Inflammatory macrophage (primary cell): ENCODE data around the gene ALAD.
A peak's percentile ranks its signal among the peaks of the same experiment; 100 is the strongest.
"Not testable (repeated sequence)": the region's sequence is repeated elsewhere in the genome, so short reads cannot be mapped to it uniquely, and the experiment has no call there.

Experiments
- DNase-seq, 2 donors: peaks; one replicate each; pipeline ENCODE4 v3.0.0-alpha.2; 2020 to 2022

Gene ALAD

GRCh38 chr9:113398796-113399195 lies 2.3 kb downstream of the ALAD start:
- no peak for DNase-seq

DNA sequence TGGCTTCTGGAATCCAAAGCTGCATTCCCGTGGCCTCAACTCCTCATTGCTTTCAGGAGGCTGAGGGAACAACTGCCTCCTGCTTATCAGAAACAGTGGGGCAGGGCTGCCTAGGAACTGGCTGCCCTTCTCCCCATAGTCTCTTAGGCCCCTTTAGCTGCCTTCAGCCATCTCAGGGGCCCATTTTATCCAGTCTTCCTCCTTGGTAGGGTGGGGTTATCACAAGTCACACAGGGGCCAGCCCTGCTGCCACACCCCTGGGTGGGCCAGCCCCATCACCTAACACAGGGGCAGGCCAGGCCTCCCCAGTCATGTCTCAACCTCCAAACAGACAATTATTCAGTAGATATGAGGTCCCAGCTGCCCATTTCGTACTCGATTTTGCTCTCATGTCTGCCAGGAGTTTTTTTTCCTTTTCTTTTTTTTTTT lies 3.9 kb downstream of the ALAD start:
- DNase-seq = no peak

DNA sequence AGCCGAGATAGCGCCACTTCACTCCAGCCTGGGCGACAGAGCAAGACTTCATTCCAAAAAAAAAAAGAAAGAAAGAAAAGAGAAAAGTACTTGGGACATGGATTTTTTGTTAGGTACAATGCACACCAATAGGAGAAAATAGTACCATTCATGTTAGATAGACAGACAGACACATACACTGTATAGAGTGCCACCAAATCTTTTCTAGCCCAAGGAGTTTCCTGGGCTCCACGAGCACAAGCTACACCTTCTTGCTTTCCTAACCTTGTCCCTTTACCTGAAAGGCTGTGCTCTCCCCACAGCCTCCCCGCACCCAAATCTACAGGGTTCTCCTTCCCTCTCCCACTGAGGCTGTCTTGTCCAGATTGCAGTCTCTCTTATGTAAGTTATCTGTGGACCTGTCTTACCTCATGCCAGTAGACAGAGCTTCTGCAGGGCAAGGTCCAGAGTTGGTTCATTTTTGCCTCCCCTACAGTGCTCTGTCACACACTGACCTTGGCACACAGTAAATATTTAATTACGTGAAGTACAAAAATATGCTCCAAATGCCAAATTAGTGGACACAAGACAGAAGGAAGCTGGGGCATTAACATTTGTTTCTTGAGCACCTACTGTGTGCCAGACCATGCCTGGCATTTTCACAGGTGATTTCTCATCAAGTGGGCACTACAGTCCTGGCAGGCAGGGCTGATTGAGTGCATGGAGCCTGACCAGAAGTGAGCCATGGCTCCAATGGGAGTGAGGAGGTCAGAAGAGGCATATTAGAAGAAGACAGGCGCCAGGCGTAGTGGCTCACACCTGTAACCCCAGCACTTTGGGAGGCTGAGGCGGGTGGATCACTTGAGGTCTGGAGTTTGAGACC lies 5.9 kb downstream of the ALAD start:
- no peak for DNase-seq

DNA sequence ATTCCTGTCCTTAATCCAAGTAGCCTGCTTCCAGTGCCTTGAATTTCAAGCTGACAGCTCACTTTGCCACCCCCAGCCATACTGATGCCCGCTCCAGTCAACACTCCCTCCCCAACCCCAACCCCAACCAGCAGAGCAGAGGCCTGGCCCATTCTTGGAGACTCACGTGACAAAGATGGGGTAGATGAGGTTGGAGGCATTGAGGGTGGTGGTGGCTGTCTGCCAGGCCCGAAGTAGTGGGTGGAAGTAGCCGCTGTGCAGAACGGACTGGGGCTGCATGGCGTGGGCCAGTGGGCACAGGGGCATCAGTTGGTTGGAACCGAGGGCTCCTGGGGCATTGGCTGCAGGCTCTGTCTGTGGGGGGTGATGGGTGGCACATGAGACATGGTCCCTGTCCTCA lies 7.8 kb downstream of the ALAD start:
- DNase-seq = no peak

DNA sequence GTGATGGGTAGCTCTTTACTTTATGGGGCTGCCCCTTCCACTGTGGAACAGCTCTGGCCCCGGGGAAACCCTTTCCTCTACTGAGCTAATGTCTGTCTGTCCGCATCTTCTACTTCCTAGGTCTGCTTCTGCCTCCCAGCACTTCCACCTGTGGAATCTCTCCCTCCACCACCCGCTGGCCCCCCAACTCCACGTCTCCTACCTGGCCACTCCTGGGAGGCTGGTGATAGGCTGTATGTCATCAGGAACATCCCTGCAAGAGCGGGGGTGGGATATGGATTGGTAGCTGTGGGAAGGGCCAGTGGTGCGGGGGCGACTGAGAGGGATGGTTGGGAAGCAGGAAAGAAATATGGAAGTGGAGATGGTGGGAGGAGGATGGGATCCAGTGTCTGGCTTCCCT lies 9.2 kb downstream of the ALAD start:
- DNase-seq = no peak

DNA sequence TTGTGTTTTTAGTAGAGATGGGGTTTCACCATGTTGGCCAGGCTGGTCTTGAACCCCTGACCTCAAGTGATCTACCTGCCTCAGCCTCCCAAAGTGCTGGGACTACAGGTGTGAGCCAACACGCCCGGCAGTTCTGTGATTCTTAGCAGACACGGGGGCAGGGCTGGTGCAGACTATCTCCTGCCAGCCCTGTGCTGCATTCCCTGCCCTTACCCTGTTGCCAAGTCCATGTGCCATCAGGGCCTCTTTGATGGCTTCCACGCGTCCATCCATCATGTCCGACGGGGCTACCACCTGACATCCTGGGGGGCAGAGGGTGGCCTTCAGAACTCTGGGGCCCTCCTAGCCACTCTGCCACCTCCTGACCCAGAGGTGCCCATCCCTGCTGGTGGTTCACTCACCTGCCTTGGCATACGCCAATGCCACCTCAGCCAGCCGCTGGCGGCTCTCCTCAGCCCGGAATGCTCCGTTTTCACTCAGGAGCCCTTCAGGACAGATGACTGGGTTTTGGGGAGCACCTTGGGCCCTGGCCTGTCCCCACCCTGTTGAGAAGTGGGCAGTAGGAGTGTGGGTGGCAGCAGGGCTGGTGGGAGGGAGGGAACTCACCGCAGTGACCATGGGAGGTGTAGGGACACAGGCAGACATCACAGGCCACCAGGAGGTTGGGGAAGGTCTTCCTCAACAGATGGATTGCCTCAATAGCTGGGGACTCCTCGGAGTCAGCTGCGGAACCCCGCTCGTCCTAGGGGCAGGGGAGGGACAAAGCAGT lies 10.7 kb downstream of the ALAD start:
- no peak for DNase-seq

- no peak for DNase-seq
Observed at GRCh38 chr9:113389451-113389850, 11.6 kb downstream of the ALAD start.

DNA sequence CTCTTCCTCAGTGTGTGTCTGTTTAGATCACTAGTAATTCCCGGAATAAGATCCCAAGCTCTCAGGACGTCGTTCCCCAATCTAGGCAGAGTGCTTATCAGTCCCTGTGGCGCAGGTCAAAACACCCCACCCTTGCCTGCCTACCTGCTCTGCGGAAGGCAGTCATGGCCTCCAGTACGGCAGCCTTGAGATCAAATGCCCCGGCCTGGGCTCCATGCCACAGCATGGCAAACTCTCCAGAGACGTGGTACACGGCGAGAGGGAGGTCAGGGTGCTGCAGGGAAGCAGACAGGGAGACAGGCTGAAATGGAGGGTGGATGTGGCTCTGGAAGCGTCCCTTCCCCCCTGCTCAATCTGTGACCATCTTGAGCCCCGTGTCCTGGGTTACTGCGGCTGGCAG lies 12.3 kb downstream of the ALAD start:
- DNase-seq = no peak

- no peak for DNase-seq
Observed at GRCh38 chr9:113387560-113388230, 13.4 kb downstream of the ALAD start.

DNA sequence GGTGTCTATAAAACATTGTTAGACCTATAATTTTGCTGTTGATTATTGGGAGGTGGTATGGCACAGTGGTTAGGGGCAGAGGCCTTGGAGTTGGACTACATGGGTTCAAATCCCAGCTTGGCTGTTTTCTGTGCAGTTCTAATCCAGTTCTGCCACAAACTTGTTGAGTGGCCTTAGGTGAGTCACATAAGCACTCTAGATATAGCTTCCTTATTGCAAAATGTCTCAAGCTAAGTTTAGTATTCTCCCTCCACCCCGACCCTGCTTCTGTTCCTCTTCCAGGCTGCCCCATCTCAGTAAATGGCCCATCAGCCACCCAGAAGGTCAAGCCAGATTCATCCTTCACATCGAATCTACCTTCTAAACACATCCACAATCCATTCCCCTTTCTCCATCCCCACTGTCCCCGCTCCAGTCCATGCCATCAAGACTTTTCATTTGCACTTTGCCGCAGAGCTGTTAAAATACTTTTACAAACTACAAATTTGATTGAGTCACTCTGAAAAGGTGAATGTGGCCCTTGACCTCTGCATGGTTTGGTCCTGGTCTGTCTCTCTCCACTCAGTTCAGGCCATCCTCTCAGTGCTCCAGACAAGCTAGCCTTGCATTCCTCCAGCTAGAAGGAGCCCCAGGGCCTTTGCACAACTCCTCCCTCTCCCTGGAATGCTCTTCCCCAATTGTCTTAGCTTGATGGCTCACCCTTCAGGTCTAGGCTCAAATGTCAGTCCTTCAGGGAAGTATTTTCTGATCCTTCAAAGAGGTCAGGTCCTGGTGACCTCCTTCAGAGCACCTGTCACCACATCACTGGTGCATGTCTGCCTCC lies 14.3 kb downstream of the ALAD start:
- peak in 1 of 2 donors; percentile 5 for DNase-seq

GRCh38 chr9:113381909-113382411 lies 19.1 kb downstream of the ALAD start:
- DNase-seq = peak; percentile 8 to 23

DNA sequence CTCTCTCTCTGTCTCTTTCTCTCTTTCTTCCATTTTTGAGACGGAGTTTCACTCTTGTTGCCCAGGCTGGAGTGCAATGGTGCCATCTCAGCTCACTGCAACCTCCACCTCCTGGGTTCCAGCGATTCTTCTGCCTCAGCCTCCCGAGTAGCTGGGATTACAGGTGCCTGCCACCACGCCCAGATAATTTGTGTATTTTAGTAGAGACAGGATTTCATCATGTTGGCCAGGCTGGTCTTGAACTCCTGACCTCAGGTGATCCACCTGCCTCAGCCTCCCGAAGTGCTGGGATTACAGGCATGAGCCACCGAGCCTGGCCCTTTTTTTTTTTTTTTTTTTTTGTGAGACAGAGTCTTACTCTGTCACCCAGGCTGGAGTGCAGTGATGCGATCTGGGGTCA lies 19.6 kb downstream of the ALAD start:
- DNase-seq = not testable (repeated sequence)

DNA sequence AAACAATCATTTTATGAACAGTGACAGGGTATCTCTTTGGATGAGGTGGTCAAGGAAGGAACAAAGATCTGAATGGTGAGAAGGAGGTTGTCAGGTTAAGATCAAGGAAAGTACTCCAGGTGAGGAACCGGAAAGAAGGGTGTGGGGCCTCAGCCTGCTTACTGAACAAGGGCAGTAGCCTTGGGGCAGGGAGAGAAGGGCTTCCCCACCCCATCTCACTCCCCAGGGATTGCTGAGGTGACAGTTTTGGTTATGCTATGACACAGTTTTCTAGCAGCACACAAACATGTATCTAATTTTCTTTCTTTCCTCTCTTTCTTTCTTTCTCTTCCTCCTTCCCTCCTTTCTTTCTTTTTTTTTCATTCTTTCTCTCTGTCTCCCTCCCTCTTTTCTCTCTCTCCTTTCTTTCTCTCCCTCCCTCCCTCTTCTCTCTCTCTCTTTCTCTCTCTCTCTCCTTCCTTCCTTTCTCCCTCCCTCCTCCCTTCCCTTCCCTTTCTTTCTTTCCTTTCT lies 20.2 kb downstream of the ALAD start:
- DNase-seq = no peak

DNA sequence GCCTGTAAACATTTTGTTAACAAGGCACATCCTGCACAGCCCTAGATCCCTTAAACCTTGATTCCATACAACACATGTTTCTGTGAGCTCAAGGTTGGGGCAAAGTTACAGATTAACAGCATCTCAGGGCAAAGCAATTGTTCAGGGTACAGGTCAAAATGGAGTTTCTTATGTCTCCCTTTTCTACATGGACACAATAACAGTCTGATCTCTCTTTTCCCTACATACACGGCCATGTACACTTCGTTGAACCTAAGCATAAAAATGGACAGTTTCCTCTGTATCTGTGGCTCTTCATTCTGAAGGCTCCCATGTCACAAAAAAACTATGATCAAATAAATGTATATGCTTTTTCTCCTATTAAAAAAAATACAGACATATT lies 21.3 kb downstream of the ALAD start:
- DNase-seq = not testable (repeated sequence)

DNA sequence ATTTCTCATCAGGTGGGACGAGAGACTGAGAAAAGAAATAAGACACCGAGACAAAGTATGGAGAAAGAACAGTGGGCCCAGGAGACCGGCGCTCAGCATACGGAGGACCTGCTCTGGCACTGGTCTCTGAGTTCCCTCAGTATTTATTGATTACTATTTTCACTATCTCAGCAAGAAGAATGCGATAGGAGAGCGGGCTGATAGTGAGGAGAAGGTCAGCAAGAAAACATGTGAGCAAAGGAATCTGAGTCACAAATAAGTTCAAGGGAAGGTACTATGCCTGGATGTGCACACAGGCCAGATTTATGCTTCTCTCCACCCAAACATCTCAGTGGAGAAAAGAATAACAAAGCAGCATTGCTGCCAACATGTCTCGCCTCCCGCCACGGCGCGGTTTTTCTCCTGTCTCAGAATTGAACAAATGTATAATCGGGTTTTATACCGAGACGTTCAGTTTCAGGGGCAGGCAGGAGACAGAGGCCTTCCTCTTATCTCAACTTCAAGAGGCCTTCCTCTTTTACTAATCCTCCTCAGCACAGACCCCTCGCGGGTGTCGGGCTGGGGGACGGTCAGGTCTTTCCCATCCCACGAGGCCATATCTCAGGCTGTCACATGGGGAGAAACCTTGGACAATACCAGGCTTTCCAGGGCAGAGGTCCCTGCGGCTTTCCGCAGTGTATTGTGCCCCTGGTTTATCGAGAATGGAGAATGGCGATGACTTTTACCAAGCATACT lies 21.8 kb downstream of the ALAD start:
- not testable (repeated sequence) for DNase-seq

GRCh38 chr9:113376634-113377567 lies 24.2 kb downstream of the ALAD start, which contains the start of gene HDHD3:
Gene HDHD3, minus strand, starts transcription at chr9:113376986. Its CDS starts 2,632 bp downstream, at chr9:113374354.
- DNase-seq = peak; percentile 60 to 73

- DNase-seq = no peak
Observed at GRCh38 chr9:113375057-113376023, 25.7 kb downstream of the ALAD start.

DNA sequence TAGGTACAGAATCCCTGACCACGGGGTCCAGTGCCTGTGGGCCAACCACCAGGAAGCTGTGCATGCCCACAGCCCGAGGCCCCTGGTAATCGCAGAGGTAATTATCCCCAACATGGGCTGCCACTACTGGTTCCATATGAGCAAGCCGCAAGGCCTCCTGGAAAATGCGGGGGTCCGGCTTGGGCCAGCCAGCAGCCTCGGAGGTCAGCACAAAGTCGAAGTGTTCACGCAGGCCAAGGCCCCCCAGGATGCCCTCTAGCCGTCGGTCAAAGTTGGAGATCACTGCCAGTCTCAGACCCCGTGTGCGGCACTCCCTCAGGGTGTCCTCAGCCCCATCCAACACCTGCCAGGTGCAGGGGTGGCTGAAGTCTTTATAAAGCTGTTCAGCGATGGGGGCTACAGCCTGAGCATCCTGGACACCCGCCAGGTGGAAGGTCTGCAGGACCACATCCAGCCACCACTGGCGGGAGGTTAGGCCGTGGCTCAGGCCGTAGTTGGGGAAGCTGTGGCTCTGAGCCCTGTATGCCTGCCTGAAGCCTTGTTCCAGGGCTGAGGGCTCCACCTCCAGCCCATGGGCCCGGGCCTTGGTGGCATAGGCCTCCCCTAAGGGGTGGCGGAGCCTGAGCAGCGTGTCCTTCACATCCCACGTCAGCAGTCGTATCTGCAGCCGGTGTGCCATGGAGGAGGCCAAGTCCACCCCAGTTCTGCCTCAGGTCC lies 27.2 kb downstream of the ALAD start:
- no peak for DNase-seq
